ENCODE measurements around the gene ZNF74. TPM values are rescaled to one million over a fixed set of nuclear protein-coding genes. Genes with fewer than 3 reads are reported as not detected.
A peak's percentile ranks its signal among the peaks of the same experiment; 100 is the strongest.

Gene ZNF74
- total RNA-seq, 1 donor from 2014 or later = 19.4 TPM

GRCh38 chr22:20434773-20435172, 40.8 kb downstream of the ZNF74 start:
- H3K4me1 ChIP-seq = no peaks in the 10 kb centered on the region
- no peak overlapping the region for H2AFZ ChIP-seq (replicated peaks)
- Mint-ChIP-seq H3K4me3 (peak overlapping the region; percentile 78), H3K27me3 (ENCODE audit: insufficient read depth, low read depth) (peaks cover 40% of the 10 kb centered on the region), H3K36me3 (peaks cover 2% of the 10 kb centered on the region), H3K27ac (no peak overlapping the region), H3K4me1 (peaks cover 26% of the 10 kb centered on the region), H3K9me3 (no peaks in the 10 kb centered on the region)
- peaks cover 89% of the 10 kb centered on the region for H4K20me1 ChIP-seq (ENCODE audit: low read depth)
- peaks cover 20% of the 10 kb centered on the region for H3F3A ChIP-seq (ENCODE audit: low read depth)
- H3K9ac ChIP-seq = no peak overlapping the region
- H3K9me3 ChIP-seq (ENCODE audit: low read depth) = no peaks in the 10 kb centered on the region
- H3K36me3 ChIP-seq = no peaks in the 10 kb centered on the region
- TF ChIP-seq EZH2phosphoT487 (IDR thresholded peaks at IDR 0.05) = no peak
- no peak for TF ChIP-seq EZH2 (IDR thresholded peaks at IDR 0.05)
- TF ChIP-seq CTCF (IDR thresholded peaks at IDR 0.05) = no peak
- H3K79me2 ChIP-seq (ENCODE audit: low read depth) = no peaks in the 10 kb centered on the region
- H3K27me3 ChIP-seq = peaks cover 100% of the 10 kb centered on the region
- DNase-seq (ENCODE audit: low spot score) = no peak
- no peak overlapping the region for H3K4me3 ChIP-seq
- H3K4me2 ChIP-seq = no peak overlapping the region
- no peak overlapping the region for H3K27ac ChIP-seq

DNA sequence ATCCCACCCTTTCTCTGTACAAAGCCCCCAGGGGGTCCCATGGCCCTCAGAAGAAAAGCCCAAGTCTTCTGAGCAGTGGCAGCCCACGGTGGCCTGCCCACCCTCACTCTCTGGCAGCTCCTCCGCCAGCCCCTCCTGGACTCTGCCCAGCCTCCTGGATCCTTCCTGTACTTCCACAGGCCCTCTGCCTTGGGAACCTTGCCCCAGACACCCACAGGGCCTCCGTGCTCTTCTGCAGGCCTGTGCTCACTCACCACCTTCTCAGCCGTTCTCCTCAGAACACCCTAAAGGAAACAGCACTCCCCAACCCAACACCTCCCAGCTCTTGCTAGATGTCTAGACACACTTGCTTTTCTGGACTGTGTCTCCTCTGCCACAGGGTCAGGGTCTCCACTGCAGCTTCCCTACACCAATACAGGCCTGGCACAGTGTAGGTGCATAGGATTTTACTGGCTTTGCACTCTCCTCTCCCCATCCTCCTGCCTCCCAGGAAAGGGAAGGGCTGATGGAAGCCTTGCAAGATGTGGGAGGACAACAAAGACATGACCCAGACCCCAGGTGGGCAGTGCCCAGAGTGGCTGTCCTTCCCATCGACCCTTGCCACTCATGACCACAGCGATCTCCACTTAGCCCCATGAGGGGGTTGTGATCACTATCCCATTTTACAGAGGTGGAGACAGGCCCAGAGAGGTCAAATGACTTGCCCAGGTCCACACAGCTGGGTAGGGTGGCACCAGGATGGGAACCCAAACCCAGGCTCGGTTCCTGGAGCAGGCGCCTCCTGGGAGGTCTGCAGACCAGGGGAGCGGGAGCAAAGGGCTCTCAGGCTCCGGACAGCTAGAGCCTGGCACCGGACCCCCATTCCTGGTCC, 41.7 kb downstream of the ZNF74 start:
- Mint-ChIP-seq H3K27ac (no peak overlapping the region), H3K9me3 (no peaks in the 10 kb centered on the region), H3K4me3 (peak overlapping the region; percentile 78), H3K36me3 (peaks cover 5% of the 10 kb centered on the region), H3K4me1 (peaks cover 26% of the 10 kb centered on the region), H3K27me3 (ENCODE audit: insufficient read depth, low read depth) (peaks cover 32% of the 10 kb centered on the region)
- H3K27ac ChIP-seq = no peak overlapping the region
- TF ChIP-seq CTCF (IDR thresholded peaks at IDR 0.05) = no peak
- no peak for DNase-seq (ENCODE audit: low spot score)
- H2AFZ ChIP-seq (replicated peaks) = no peak overlapping the region
- H3K27me3 ChIP-seq = peaks cover 99% of the 10 kb centered on the region
- H3K4me2 ChIP-seq = peak overlapping the region; percentile 89
- no peaks in the 10 kb centered on the region for H3K36me3 ChIP-seq
- H3K9me3 ChIP-seq (ENCODE audit: low read depth) = no peaks in the 10 kb centered on the region
- H3F3A ChIP-seq (ENCODE audit: low read depth) = peaks cover 20% of the 10 kb centered on the region
- H3K9ac ChIP-seq = no peak overlapping the region
- H3K4me3 ChIP-seq = peak overlapping the region; percentile 54
- H3K4me1 ChIP-seq = no peaks in the 10 kb centered on the region
- H4K20me1 ChIP-seq (ENCODE audit: low read depth) = peaks cover 84% of the 10 kb centered on the region
- no peaks in the 10 kb centered on the region for H3K79me2 ChIP-seq (ENCODE audit: low read depth)

DNA sequence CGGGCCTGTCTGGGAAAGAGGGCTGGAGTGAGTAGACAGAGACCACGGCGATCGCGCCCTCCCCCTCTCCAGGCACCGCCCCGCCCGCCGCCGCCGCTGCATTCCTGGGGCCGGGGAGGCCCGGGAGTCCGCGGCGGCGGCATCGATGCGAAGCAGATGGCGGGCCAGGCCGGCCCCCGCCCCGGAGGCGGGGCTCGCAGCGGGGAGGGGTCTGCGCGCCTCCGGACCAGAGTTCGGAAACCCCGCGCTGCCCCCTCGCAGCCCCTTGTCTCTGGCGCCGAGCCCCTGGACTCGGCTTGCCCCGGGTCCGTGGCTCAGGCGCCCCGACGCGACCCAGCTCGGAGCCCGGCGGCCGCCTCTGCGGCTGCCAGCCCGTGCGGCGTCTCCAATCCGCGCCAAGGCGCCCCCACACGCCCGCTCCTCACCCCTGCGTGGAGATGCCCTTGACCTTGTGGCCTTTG, 42.4 kb downstream of the ZNF74 start:
- Mint-ChIP-seq H3K4me1 (peaks cover 26% of the 10 kb centered on the region), H3K27ac (no peak overlapping the region), H3K4me3 (peak overlapping the region; percentile 90), H3K9me3 (no peaks in the 10 kb centered on the region), H3K36me3 (peaks cover 6% of the 10 kb centered on the region), H3K27me3 (ENCODE audit: insufficient read depth, low read depth) (peaks cover 32% of the 10 kb centered on the region)
- H3K4me3 ChIP-seq = peak overlapping the region; percentile 54
- H3K79me2 ChIP-seq (ENCODE audit: low read depth) = no peaks in the 10 kb centered on the region
- H3K4me2 ChIP-seq = peak overlapping the region; percentile 89
- H3K27ac ChIP-seq = no peak overlapping the region
- no peak for TF ChIP-seq CTCF (IDR thresholded peaks at IDR 0.05)
- no peak for TF ChIP-seq EZH2phosphoT487 (IDR thresholded peaks at IDR 0.05)
- TF ChIP-seq EZH2 (IDR thresholded peaks at IDR 0.05) = no peak
- H3K9me3 ChIP-seq (ENCODE audit: low read depth) = no peaks in the 10 kb centered on the region
- peaks cover 92% of the 10 kb centered on the region for H3K27me3 ChIP-seq
- H3K9ac ChIP-seq = no peak overlapping the region
- H2AFZ ChIP-seq (replicated peaks) = no peak overlapping the region
- DNase-seq (ENCODE audit: low spot score) = peak; percentile 85
- H3K4me1 ChIP-seq = no peaks in the 10 kb centered on the region
- peaks cover 80% of the 10 kb centered on the region for H4K20me1 ChIP-seq (ENCODE audit: low read depth)
- H3K36me3 ChIP-seq = no peaks in the 10 kb centered on the region
- peaks cover 20% of the 10 kb centered on the region for H3F3A ChIP-seq (ENCODE audit: low read depth)

Data from neural progenitor cell (in vitro differentiated cells).